Esophagus squamous epithelium (tissue), 5 donors: ENCODE data around the gene LRRC2. TPM values are rescaled to one million over a fixed set of nuclear protein-coding genes. Genes with fewer than 3 reads are reported as not detected.

Experiments used
- DNase-seq: peaks from one replicate; lab custom pipeline; 2025; lab: John Stamatoyannopoulos, UW
- H3K27ac ChIP-seq, 4 donors: fragments of 200-600 bp; sonication (generic); one replicate each; pipeline ENCODE4 v1.5.1; 2016 to 2019; ENCODE audit warnings: mild to moderate bottlenecking in 1 of 4
- H3K27me3 ChIP-seq, 4 donors: fragments of 200-600 bp; sonication (generic); 1 replicate in 3 of 4; 2 replicates in 1 of 4; pipeline versions ENCODE4 v1.5.1 to v1.6.0; 2017 to 2021; ENCODE audit warnings: antibody characterized with exemption in 1 of 4
- H3K36me3 ChIP-seq, 3 donors: fragments of 200-600 bp; sonication (generic); one replicate each; pipeline ENCODE4 v1.5.1; 2016 to 2019
- H3K4me1 ChIP-seq, 3 donors: fragments of 200-600 bp; sonication (generic); one replicate each; pipeline ENCODE4 v1.5.1; 2017 to 2019
- H3K4me3 ChIP-seq, 4 donors: fragments of 200-600 bp; sonication (generic); 1 replicate in 3 of 4; 2 replicates in 1 of 4; pipeline ENCODE4 v1.5.1; 2016 to 2019; ENCODE audit warnings: mild to moderate bottlenecking in 2 of 4, moderate library complexity in 1 of 4
- H3K9me3 ChIP-seq, 3 donors: fragments of 200-600 bp; sonication (generic); one replicate each; pipeline ENCODE4 v1.5.1; 2016 to 2019
- POLR2A ChIP-seq, 4 donors: fragments of 450-650 bp; IDR thresholded peaks; one replicate each; pipeline ENCODE4 v1.6.1; 2017; ENCODE audit warnings: antibody characterized with exemption in 4 of 4, mild to moderate bottlenecking in 4 of 4, moderate library complexity in 3 of 4
- WGBS, 2 donors: methylation state at CpG; one replicate each; pipeline ENCODE4 v1.1.5; 2018; 5-methylcytosine and 5-hydroxymethylcytosine counted together
- intact Hi-C: fragments of 100-400 bp; cut with DNase I; formaldehyde crosslinking; loops from one replicate; pipeline ENCODE4 v1.15.0; 2022
- total RNA-seq, 4 donors: library from RNA; depleted of rRNA; stranded (reverse); fragments of >200 nt; gene quantifications; one replicate each; pipeline ENCODE4 v1.1.0, GENCODE V29; 2016
- TF ChIP-seq, protein P1 (sequence below), 6 experiments: fragments of 450-650 bp in 4 of 6; fragments of 200-600 bp in 2 of 6; sonication (generic) in 2 of 6; IDR thresholded peaks; one replicate each; pipeline ENCODE4 v1.5.1; 2016 to 2019; ENCODE audit warnings: antibody characterized with exemption in 6 of 6, mild to moderate bottlenecking in 4 of 6, moderate library complexity in 4 of 6
- donor health status: DM: yes; HTN: yes; CAD: no.

LRRC2 gene
- total RNA-seq, 4 donors from 2014 or later, result 0.26 to 2.7 (median 1.1) TPM; not detected in 1

DNA sequence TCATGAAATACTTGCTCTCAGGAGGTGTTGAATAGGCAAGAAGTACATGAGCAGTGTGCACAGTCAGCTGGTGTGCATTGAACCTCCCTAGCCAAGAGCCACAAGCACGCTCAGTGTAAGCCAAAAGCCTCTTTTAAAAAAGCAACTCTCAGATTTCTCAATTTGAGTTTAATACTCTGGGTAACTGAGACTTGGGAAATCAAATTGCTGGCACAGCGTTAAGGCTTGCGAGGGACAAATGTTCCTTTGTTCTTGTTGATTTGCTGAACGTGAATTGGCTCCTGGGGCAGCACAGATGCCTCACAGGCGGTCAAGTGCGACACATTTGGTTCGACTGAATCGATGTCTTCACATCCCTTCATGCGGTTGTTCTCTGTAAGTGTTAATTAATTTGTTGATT is 46.2 kb upstream of the LRRC2 start, which contains the start of gene FAM240A:
Gene FAM240A, plus strand, starts transcription at position 202 of the 400 bp plus-strand sequence. Its CDS starts 159 bp downstream, at position 361.
- DNase-seq, result no peak
- Histone ChIP-seq H3K4me3 (no peak within 1 kb of the TSS), H3K27me3 (peaks cover 0 to 17% (median 0%) of the 10 kb centered on the region in 4 donors), H3K36me3 (no peaks in the 10 kb centered on the region), H3K9me3 (no peaks in the 10 kb centered on the region), H3K27ac (no peak within 1 kb of the TSS), H3K4me1 (peaks cover 0 to 18% (median 3%) of the 10 kb centered on the region in 3 donors)
- intact Hi-C loops, result no loop called here
- TF ChIP-seq, protein P1, sequence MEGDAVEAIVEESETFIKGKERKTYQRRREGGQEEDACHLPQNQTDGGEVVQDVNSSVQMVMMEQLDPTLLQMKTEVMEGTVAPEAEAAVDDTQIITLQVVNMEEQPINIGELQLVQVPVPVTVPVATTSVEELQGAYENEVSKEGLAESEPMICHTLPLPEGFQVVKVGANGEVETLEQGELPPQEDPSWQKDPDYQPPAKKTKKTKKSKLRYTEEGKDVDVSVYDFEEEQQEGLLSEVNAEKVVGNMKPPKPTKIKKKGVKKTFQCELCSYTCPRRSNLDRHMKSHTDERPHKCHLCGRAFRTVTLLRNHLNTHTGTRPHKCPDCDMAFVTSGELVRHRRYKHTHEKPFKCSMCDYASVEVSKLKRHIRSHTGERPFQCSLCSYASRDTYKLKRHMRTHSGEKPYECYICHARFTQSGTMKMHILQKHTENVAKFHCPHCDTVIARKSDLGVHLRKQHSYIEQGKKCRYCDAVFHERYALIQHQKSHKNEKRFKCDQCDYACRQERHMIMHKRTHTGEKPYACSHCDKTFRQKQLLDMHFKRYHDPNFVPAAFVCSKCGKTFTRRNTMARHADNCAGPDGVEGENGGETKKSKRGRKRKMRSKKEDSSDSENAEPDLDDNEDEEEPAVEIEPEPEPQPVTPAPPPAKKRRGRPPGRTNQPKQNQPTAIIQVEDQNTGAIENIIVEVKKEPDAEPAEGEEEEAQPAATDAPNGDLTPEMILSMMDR (IDR thresholded peaks at IDR 0.05), result no peak
- TF ChIP-seq POLR2A (IDR thresholded peaks at IDR 0.05), result no peak
- 48 to 60% methylated on average over 5 to 9 of the region's 9 CpGs for WGBS, 2 donors

DNA sequence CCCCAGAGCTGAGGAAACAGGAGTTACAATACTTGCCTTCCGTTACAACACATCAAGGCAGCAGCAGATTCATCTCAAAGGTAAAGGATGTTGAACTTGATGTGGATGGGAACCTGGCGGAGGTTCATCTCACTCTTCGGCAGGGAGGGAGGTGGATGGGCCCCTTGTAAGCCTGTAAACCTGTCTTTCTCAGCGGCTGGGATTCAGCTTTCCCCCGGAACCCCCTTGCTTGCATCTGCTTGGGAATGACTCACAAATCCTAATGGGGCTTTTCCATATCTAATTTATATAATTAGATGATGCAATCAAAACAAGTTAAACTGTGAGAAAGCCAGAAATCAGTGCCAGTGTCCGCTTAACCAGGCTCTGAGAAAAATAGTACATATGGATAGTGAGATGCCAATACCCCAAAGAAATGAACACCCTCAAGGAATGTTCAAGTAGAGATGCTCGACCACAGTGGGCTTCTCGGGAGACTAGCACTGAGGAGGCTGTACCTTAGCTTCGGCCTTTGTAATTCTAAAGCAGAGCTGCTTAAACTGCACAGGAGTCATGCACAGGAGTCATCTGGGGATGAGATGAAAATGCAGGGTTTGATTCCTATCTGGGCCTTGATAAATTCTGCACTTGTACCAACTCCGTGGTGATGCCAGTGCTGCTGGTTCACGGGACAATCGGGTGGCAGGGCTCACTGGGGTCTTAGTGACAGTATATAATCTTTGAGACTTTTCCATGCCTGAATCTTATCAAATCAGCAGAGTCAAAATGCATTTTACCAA is 44.0 kb upstream of the LRRC2 start:
- intact Hi-C loops, result no loop called here
- WGBS, 2 donors, result 64 to 70% methylated on average over 11 to 12 of the region's 12 CpGs
- no peak for TF ChIP-seq POLR2A (IDR thresholded peaks at IDR 0.05)
- TF ChIP-seq, protein P1 (IDR thresholded peaks at IDR 0.05), result no peak
- peaks cover 0 to 18% (median 3%) of the 10 kb centered on the region in 3 donors for H3K4me1 ChIP-seq
- H3K4me3 ChIP-seq, result no peak overlapping the region
- H3K9me3 ChIP-seq, result no peaks in the 10 kb centered on the region
- H3K27me3 ChIP-seq, result peaks cover 0 to 12% (median 0%) of the 10 kb centered on the region in 4 donors
- DNase-seq, result no peak
- peak overlapping the region in 1 of 4 donors; percentile 25 for H3K27ac ChIP-seq
- H3K36me3 ChIP-seq, result no peaks in the 10 kb centered on the region

DNA sequence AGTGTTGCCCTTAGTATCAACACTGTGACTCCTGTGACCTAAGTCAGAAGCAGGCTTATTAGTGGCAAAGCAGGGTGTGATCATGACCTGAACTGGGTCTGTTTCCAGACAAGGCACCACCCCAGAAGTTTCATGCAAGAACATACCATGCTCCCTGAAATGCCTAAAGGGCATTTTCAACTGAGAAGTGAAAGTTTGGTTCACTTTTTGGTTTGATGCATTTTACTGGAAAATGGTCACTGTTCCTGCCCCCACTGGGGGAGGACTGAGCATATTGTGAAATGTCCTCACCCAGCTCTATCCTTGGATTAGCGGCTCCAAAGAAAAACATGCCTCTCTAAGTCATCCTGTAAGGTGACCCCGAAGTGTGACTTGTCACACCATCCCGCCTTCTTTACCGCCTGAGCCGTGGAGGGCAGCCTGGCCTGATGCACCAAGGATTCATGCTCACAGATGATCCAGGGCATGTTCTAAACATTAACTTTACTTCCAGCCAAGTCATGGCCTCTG is 43.2 kb upstream of the LRRC2 start:
- Histone ChIP-seq H3K36me3 (no peaks in the 10 kb centered on the region), H3K27me3 (peaks cover 0 to 11% (median 0%) of the 10 kb centered on the region in 4 donors), H3K27ac (peak overlapping the region in 1 of 4 donors; percentile 25), H3K4me3 (no peak overlapping the region), H3K9me3 (no peaks in the 10 kb centered on the region), H3K4me1 (peaks cover 0 to 18% (median 3%) of the 10 kb centered on the region in 3 donors)
- 50 to 60% methylated on average over 5 of the region's 5 CpGs for WGBS, 2 donors
- DNase-seq, result no peak
- intact Hi-C loops, result no loop called here
- no peak for TF ChIP-seq POLR2A (IDR thresholded peaks at IDR 0.05)
- TF ChIP-seq, protein P1 (IDR thresholded peaks at IDR 0.05), result no peak

DNA sequence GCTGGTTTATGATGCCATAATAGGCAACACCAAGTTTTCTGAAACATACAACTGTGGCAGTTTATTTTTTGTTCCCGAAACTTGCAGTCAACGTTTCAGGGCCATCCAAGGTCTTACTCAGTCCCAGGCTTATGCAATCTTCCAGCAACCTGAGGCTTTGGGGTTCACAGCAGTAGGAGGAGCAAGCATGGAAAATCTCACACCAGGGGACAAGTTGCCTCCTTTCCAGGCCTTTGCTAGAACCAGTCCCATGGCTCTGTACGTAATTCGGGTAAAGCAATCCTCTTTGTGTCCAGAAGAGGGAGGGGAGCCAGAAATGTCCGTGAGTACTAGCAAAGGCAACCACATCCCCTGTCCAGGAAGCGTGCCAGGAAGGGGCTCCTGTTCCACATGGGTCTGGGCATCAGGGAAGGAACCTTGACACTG is 41.5 kb upstream of the LRRC2 start:
- TF ChIP-seq POLR2A (IDR thresholded peaks at IDR 0.05), result no peak
- TF ChIP-seq, protein P1 (IDR thresholded peaks at IDR 0.05), result no peak
- Histone ChIP-seq H3K36me3 (no peaks in the 10 kb centered on the region), H3K4me1 (peaks cover 0 to 18% (median 3%) of the 10 kb centered on the region in 3 donors), H3K27me3 (peaks cover 0 to 11% (median 0%) of the 10 kb centered on the region in 4 donors), H3K9me3 (no peaks in the 10 kb centered on the region), H3K27ac (no peak overlapping the region), H3K4me3 (no peak overlapping the region)
- intact Hi-C loops, result no loop called here
- DNase-seq, result no peak
- 53 to 77% methylated on average over 5 of the region's 6 CpGs for WGBS, 2 donors

DNA sequence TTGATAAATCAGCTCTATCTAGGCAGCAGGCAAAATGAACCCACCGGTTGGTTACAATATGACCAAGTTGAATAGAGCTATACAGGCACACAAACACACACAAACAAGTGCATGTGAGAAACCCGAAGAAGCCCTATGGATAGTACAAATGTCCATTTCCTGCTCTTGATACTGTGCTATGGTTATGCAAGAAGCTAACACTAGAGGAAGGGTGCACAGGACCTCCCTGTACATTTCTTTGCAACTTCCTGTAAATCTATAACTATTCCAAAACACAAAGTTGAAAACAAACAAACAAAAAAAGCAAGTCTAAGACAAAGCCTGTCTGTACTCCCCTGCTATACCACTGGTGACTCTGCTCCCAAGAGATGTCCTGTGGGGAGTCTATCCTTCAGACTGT is 38.0 kb upstream of the LRRC2 start:
- no peaks in the 10 kb centered on the region for H3K36me3 ChIP-seq
- intact Hi-C loops, result no loop called here
- 86 to 89% methylated on average over 2 of the region's 2 CpGs for WGBS, 2 donors
- H3K9me3 ChIP-seq, result no peaks in the 10 kb centered on the region
- no peak for DNase-seq
- H3K4me1 ChIP-seq, result peaks cover 0 to 5% (median 0%) of the 10 kb centered on the region in 3 donors
- H3K4me3 ChIP-seq, result no peak overlapping the region
- H3K27ac ChIP-seq, result no peak overlapping the region
- no peaks in the 10 kb centered on the region for H3K27me3 ChIP-seq
- TF ChIP-seq, protein P1 (IDR thresholded peaks at IDR 0.05), result no peak
- no peak for TF ChIP-seq POLR2A (IDR thresholded peaks at IDR 0.05)
